Cardiac muscle cell (in vitro differentiated cells and primary cell): ENCODE results near the gene TMEM132D. TPM values are rescaled to one million over a fixed set of nuclear protein-coding genes. Genes with fewer than 3 reads are reported as not detected.

Experiments used
- DNase-seq, 2 donors: peaks; one replicate each; pipeline versions ENCODE4 v3.0.0 to v3.0.0-alpha.2; 2010 to 2017; ENCODE audit warnings: low read depth in 1 of 2, low spot score in 1 of 2
- H3K27ac ChIP-seq: fragments of 200-600 bp; sonication (generic); 2 replicates; pipeline ENCODE4 v1.5.1; 2016
- H3K27me3 ChIP-seq: fragments of 200-600 bp; sonication (generic); 2 replicates; pipeline ENCODE4 v1.6.0; 2016; ENCODE audit warnings: control low read depth
- H3K36me3 ChIP-seq: fragments of 200-600 bp; sonication (generic); 2 replicates; pipeline ENCODE4 v1.5.1; 2016; ENCODE audit warnings: control low read depth
- H3K4me1 ChIP-seq: fragments of 200-600 bp; sonication (generic); 2 replicates; pipeline ENCODE4 v1.8.1; 2017; ENCODE audit warnings: low read depth, mild to moderate bottlenecking, mixed run types
- H3K4me3 ChIP-seq: fragments of 200-600 bp; sonication (generic); 2 replicates; pipeline ENCODE4 v1.5.1; 2016; ENCODE audit warnings: mild to moderate bottlenecking
- H3K9me3 ChIP-seq: fragments of 200-600 bp; sonication (generic); 2 replicates; pipeline ENCODE4 v1.5.1; 2017; ENCODE audit warnings: low read depth, mild to moderate bottlenecking, control low read depth
- polyA plus RNA-seq: library from polyadenylated mRNA; unstranded; fragments of >200 nt; fragmentation: Nextera tagmentation; extraction: Ambion mirVana; gene quantifications from 2 replicates; pipeline ENCODE4 v1.2.1, GENCODE V29; 2016
- total RNA-seq: library from RNA; depleted of rRNA; stranded (reverse); fragments of >200 nt; gene quantifications from 2 replicates; pipeline ENCODE4 v1.2.3, GENCODE V29; 2016
- TF ChIP-seq, protein P1 (sequence below): IDR thresholded peaks from 2 replicates; pipeline ENCODE4 v1.5.1; 2012; ENCODE audit warnings: low read depth, mild to moderate bottlenecking, low read length

Gene TMEM132D
- total and polyA plus RNA-seq, 2 experiments from 2014 or later = 0.03 TPM; not detected in 1

DNA sequence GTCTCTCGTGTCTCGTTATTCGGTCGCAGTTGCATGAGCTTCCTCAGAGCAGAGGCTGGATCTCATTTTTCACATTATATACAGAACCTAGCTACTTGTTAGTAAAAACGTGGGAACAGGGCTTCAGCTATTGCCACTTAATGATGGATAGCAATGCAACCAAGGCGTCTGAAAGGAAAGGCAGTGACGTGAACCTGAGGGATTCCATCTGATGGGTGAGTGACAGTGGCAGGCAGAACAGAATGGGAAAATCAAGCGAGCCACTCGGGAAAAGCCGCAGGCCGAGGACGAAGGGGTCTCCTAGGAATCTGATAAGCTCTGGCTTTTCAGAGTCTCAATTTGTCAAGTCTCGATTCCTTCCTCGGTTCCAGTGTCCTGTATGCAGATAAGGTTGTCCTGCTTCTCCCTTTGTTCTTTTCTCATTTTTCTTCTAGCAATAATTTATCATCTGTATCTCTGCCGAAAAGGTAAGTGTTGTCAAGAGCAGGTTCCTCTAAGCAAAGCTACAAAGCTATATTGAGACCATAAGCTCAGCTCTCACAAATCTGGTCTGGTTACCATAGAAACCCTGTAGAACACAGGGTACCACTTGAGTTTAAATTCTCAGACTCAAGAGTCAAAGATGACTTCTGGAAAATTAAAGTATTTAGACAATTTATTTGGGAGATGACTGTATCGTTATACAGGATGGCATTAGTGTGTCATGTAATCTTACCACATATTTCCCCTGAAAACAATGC is 633.9 kb downstream of the TMEM132D start:
- H3K27me3 ChIP-seq = no peaks in the 10 kb centered on the region
- DNase-seq = no peak
- H3K36me3 ChIP-seq = no peaks in the 10 kb centered on the region
- H3K27ac ChIP-seq = no peak overlapping the region
- H3K9me3 ChIP-seq = no peaks in the 10 kb centered on the region
- TF ChIP-seq, protein P1, sequence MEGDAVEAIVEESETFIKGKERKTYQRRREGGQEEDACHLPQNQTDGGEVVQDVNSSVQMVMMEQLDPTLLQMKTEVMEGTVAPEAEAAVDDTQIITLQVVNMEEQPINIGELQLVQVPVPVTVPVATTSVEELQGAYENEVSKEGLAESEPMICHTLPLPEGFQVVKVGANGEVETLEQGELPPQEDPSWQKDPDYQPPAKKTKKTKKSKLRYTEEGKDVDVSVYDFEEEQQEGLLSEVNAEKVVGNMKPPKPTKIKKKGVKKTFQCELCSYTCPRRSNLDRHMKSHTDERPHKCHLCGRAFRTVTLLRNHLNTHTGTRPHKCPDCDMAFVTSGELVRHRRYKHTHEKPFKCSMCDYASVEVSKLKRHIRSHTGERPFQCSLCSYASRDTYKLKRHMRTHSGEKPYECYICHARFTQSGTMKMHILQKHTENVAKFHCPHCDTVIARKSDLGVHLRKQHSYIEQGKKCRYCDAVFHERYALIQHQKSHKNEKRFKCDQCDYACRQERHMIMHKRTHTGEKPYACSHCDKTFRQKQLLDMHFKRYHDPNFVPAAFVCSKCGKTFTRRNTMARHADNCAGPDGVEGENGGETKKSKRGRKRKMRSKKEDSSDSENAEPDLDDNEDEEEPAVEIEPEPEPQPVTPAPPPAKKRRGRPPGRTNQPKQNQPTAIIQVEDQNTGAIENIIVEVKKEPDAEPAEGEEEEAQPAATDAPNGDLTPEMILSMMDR = no peak
- H3K4me1 ChIP-seq = no peaks in the 10 kb centered on the region
- H3K4me3 ChIP-seq = no peak overlapping the region

DNA sequence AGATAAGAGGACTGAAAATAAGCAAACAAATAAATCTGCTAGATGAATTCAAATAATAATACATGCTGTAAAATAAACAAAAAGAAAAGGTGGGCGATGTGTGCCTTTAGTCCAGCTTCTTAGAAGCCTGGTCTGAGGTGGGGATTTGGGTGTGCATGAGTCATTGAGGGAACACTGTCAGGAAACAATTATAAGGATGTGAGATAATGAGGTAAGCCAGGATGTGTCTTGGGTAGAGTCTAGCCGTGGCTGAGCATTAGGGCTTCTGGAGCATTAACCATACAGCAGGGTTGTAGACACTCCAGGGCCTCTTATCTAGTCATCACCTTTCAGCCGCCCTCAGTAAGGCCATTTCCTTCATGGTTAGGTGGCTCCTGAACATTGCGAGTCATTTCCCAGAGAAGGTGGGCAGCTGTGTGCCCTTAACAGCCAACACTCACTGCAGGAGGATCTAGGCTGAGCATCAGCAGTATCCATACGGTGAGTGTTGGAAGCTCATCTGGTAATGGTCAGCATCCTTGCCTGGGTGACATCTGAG is 645.0 kb downstream of the TMEM132D start:
- Histone ChIP-seq H3K9me3 (no peaks in the 10 kb centered on the region), H3K36me3 (no peaks in the 10 kb centered on the region), H3K4me3 (no peak overlapping the region), H3K27me3 (no peaks in the 10 kb centered on the region), H3K4me1 (no peaks in the 10 kb centered on the region), H3K27ac (no peak overlapping the region)
- TF ChIP-seq, protein P1 = no peak
- no peak for DNase-seq

DNA sequence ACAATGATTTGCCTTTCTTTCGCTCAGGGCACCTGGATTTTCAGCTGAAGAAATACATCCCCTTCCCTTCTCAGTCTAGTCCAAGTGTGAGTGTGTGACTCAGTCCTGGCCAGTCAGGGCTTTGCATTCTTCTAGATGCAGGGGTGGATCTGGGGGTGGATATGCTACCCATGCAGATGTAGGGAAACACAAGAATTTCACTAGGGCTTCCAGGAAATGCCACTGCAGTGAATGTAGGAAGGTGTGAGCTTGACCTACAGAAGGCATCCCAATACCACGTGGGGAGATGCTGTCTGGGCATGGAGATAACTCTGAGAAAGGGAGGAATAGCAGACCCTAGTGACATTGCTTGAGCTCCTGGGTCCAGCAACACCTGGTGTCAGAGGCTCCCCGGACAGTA is 646.3 kb downstream of the TMEM132D start:
- Histone ChIP-seq H3K36me3 (no peaks in the 10 kb centered on the region), H3K27ac (no peak overlapping the region), H3K9me3 (no peaks in the 10 kb centered on the region), H3K4me3 (no peak overlapping the region), H3K4me1 (no peaks in the 10 kb centered on the region), H3K27me3 (no peaks in the 10 kb centered on the region)
- no peak for DNase-seq
- TF ChIP-seq, protein P1 = no peak

DNA sequence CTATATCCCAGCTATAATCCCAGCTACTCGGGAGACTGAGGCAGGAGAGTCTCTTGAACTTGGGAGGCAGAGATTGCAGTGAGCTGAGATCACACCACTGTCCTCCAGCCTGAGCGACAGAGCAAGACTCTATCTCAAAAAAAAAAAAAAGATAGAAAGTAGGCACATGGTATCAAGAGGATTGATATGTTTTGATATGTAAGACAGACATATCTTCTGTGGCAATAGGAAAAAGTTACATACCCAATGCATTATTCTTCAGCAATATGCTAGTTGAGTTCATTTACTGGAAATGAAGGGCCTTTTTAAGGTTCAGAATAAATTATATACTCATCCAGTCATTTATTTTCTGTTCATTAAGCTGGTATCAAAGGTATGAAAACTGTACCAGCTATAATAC is 657.2 kb downstream of the TMEM132D start:
- TF ChIP-seq, protein P1 = no peak
- Histone ChIP-seq H3K4me1 (no peaks in the 10 kb centered on the region), H3K36me3 (no peaks in the 10 kb centered on the region), H3K9me3 (no peaks in the 10 kb centered on the region), H3K27me3 (no peaks in the 10 kb centered on the region), H3K4me3 (no peak overlapping the region), H3K27ac (no peak overlapping the region)
- no peak for DNase-seq

DNA sequence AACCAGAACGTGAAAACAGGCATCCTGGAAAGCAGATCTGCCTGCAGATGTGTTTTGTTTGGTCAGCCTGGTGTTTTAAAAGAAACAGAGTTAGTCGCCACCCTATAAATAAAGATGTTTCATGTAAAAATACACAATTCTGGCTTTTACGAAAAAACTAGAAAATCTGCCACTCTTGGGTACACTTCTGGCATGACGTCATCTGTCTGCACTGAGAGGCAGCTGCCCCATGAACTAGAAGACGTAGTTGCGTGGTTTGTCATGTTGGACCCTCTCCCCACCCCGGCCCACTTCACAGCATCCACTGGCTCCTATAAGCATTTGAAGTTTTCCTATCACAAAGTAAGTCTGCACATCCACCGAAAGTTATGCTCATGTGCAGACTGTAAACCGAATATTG is 658.1 kb downstream of the TMEM132D start:
- no peaks in the 10 kb centered on the region for H3K9me3 ChIP-seq
- H3K4me1 ChIP-seq = no peaks in the 10 kb centered on the region
- H3K36me3 ChIP-seq = no peaks in the 10 kb centered on the region
- no peak overlapping the region for H3K27ac ChIP-seq
- no peak for DNase-seq
- TF ChIP-seq, protein P1 = no peak
- no peak overlapping the region for H3K4me3 ChIP-seq
- no peaks in the 10 kb centered on the region for H3K27me3 ChIP-seq
